ENCODE results near the gene KDM2B.

- TF ChIP-seq, protein P1, sequence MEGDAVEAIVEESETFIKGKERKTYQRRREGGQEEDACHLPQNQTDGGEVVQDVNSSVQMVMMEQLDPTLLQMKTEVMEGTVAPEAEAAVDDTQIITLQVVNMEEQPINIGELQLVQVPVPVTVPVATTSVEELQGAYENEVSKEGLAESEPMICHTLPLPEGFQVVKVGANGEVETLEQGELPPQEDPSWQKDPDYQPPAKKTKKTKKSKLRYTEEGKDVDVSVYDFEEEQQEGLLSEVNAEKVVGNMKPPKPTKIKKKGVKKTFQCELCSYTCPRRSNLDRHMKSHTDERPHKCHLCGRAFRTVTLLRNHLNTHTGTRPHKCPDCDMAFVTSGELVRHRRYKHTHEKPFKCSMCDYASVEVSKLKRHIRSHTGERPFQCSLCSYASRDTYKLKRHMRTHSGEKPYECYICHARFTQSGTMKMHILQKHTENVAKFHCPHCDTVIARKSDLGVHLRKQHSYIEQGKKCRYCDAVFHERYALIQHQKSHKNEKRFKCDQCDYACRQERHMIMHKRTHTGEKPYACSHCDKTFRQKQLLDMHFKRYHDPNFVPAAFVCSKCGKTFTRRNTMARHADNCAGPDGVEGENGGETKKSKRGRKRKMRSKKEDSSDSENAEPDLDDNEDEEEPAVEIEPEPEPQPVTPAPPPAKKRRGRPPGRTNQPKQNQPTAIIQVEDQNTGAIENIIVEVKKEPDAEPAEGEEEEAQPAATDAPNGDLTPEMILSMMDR (IDR thresholded peaks at IDR 0.05; ENCODE audit: poor library complexity): no peak
- TF ChIP-seq EZH2phosphoT487 (IDR thresholded peaks at IDR 0.05; ENCODE audit: low read depth, severe bottlenecking, unreplicated experiment) (no peak), EZH2 (IDR thresholded peaks at IDR 0.05; ENCODE audit: borderline replicate concordance) (no peak)
Measured at GRCh38 chr12:121545480-121545879, 35.3 kb downstream of the KDM2B start.
